Astrocyte of the hippocampus (primary cell): ENCODE data around the gene VPS11.

Experiments
- DNase-seq: peaks from one replicate; pipeline ENCODE4 v3.0.0; 2011; ENCODE audit warnings: low read depth, low spot score

The VPS11 gene

GRCh38 chr11:119067371-119068222, at the start of gene VPS11:
Gene VPS11 (plus strand): TSS chr11:119067818. CDS start chr11:119067824, 6 bp downstream.
- DNase-seq = peak; percentile 98

GRCh38 chr11:119018074-119018938, 49.3 kb upstream of the VPS11 start, which contains the start of the genes RPS25 and TRAPPC4:
Gene RPS25 (minus strand): TSS chr11:119018343. CDS start chr11:119018284, 59 bp downstream.
Gene TRAPPC4 (plus strand): TSS chr11:119018766. CDS start chr11:119018796, 30 bp downstream.
- DNase-seq = peak; percentile 97

GRCh38 chr11:119019996-119020395, 47.6 kb upstream of the VPS11 start:
- no peak for DNase-seq

GRCh38 chr11:119021631-119022030, 46.0 kb upstream of the VPS11 start:
- no peak for DNase-seq

GRCh38 chr11:119023741-119024140, 43.9 kb upstream of the VPS11 start:
- DNase-seq = no peak

- DNase-seq = no peak
Observed at GRCh38 chr11:119024430-119025098, 43.1 kb upstream of the VPS11 start.

- no peak for DNase-seq
Observed at GRCh38 chr11:119025099-119025473, 42.5 kb upstream of the VPS11 start.

GRCh38 chr11:119025541-119025940, 42.1 kb upstream of the VPS11 start:
- no peak for DNase-seq

GRCh38 chr11:119025978-119026766, 41.4 kb upstream of the VPS11 start:
- no peak for DNase-seq

GRCh38 chr11:119026970-119027369, 40.6 kb upstream of the VPS11 start:
- DNase-seq = no peak

- DNase-seq = no peak
Observed at GRCh38 chr11:119027561-119028345, 39.9 kb upstream of the VPS11 start.

GRCh38 chr11:119028346-119029068, 39.1 kb upstream of the VPS11 start:
- DNase-seq = no peak

- DNase-seq = no peak
Observed at GRCh38 chr11:119029069-119029339, 38.6 kb upstream of the VPS11 start.

- DNase-seq = no peak
Observed at GRCh38 chr11:119029340-119030028, 38.1 kb upstream of the VPS11 start.

GRCh38 chr11:119030029-119030328, 37.6 kb upstream of the VPS11 start:
- no peak for DNase-seq

GRCh38 chr11:119030329-119031047, 37.1 kb upstream of the VPS11 start, which contains the start of gene SLC37A4:
Gene SLC37A4 (minus strand): TSS chr11:119030877.
- peak; percentile 98 for DNase-seq

GRCh38 chr11:119031912-119032280, 35.7 kb upstream of the VPS11 start:
- no peak for DNase-seq

GRCh38 chr11:119033421-119033820, 34.2 kb upstream of the VPS11 start:
- peak; percentile 33 for DNase-seq

GRCh38 chr11:119034813-119035212, 32.8 kb upstream of the VPS11 start:
- DNase-seq = no peak
